PC-3 (cell line): Measurements from ENCODE around the gene CCDC78. TPM values are rescaled to one million over a fixed set of nuclear protein-coding genes. Genes with fewer than 3 reads are reported as not detected.

Source experiments
- ATAC-seq: fragments of 200-7000 bp; cut with Tn5 transposase; 2 replicates; pipeline ENCODE4 v1.9.1; 2020; ENCODE audit warnings: mild to moderate bottlenecking, moderate library complexity
- BruUV-seq: library from RNA; stranded (reverse); fragments of 400-500 nt; replicated peaks from 2 replicates; lab custom pipeline; 2021; lab: Mats Ljungman, UMichigan
- CTCF ChIA-PET: fragments of 300-600 bp; sonication (Branson Sonifier 250); formaldehyde crosslinking; loops from one replicate; lab custom pipeline; 2022; ENCODE audit warnings: antibody characterized with exemption; lab: Charles Lee
- POLR2A ChIA-PET: fragments of 300-600 bp; sonication (Branson Sonifier 250); formaldehyde crosslinking; loops from one replicate; lab custom pipeline; 2022; ENCODE audit warnings: antibody characterized with exemption; ENCODE audit not compliant: unreplicated experiment; lab: Charles Lee
- DNase-seq: peaks from one replicate; pipeline ENCODE4 v3.0.0-alpha.2; 2015
- H2AFZ ChIP-seq: fragments of 300-600 bp; sonication (generic); 2 replicates; pipeline ENCODE4 v1.6.0; 2016; ENCODE audit warnings: antibody characterized with exemption, low read length
- H3F3A ChIP-seq: fragments of 300-600 bp; sonication (generic); one replicate; pipeline ENCODE4 v1.6.0; 2017; ENCODE audit warnings: antibody characterized with exemption, low read length, control low read depth, mild to moderate bottlenecking; ENCODE audit not compliant: unreplicated experiment
- H3K27ac ChIP-seq: fragments of 300-600 bp; sonication (generic); 2 replicates; pipeline ENCODE4 v1.5.1; 2016; ENCODE audit warnings: mild to moderate bottlenecking, low read length
- H3K27me3 ChIP-seq: fragments of 300-600 bp; sonication (generic); 2 replicates; pipeline ENCODE4 v1.6.1; 2016; ENCODE audit warnings: low read length, mixed read lengths
- H3K36me3 ChIP-seq: fragments of 300-600 bp; sonication (generic); 2 replicates; pipeline ENCODE4 v1.6.1; 2016; ENCODE audit warnings: low read depth, mixed run types, low read length, mixed read lengths
- H3K4me1 ChIP-seq: fragments of 300-600 bp; sonication (generic); 2 replicates; pipeline ENCODE4 v1.5.1; 2016; ENCODE audit warnings: low read length; ENCODE audit not compliant: insufficient read depth
- H3K4me2 ChIP-seq: fragments of 300-600 bp; sonication (generic); 2 replicates; pipeline ENCODE4 v1.6.0; 2016; ENCODE audit warnings: low read length
- H3K4me3 ChIP-seq: fragments of 300-600 bp; sonication (generic); 2 replicates; pipeline ENCODE4 v1.5.1; 2016; ENCODE audit warnings: mild to moderate bottlenecking, low read length, mixed read lengths
- H3K79me2 ChIP-seq: fragments of 300-600 bp; sonication (generic); 2 replicates; pipeline ENCODE4 v1.6.1; 2017; ENCODE audit warnings: low read length, mixed read lengths
- H3K9ac ChIP-seq: fragments of 300-600 bp; sonication (generic); 2 replicates; pipeline ENCODE4 v1.6.0; 2016; ENCODE audit warnings: mild to moderate bottlenecking, low read length
- H3K9me2 ChIP-seq: fragments of 300-600 bp; sonication (generic); replicated peaks from 2 replicates; pipeline ENCODE4 v1.6.1; 2016; ENCODE audit warnings: mixed run types, low read length, mixed read lengths
- H3K9me3 ChIP-seq: fragments of 300-600 bp; sonication (generic); 2 replicates; pipeline ENCODE4 v1.6.1; 2016; ENCODE audit warnings: low read length, mixed read lengths
- H4K20me1 ChIP-seq: fragments of 300-600 bp; sonication (generic); 2 replicates; pipeline ENCODE4 v1.6.1; 2016; ENCODE audit warnings: low read length, mixed read lengths
- EZH2 ChIP-seq: fragments of 300-600 bp; sonication (generic); IDR thresholded peaks from one replicate; pipeline ENCODE4 v1.6.1; 2017; ENCODE audit warnings: antibody characterized with exemption, mild to moderate bottlenecking, low read length; ENCODE audit not compliant: unreplicated experiment
- EZH2phosphoT487 ChIP-seq: fragments of 300-600 bp; sonication (generic); IDR thresholded peaks from 2 replicates; pipeline ENCODE4 v1.6.1; 2018; ENCODE audit warnings: mild to moderate bottlenecking, antibody characterized with exemption, low read length, borderline replicate concordance
- intact Hi-C: fragments of 100-400 bp; cut with micrococcal nuclease; formaldehyde crosslinking; loops from 2 replicates; pipeline ENCODE4 v1.9.0; 2023
- total RNA-seq: library from RNA; depleted of rRNA; stranded (reverse); fragments of >200 nt; gene quantifications from 2 replicates; pipeline ENCODE4 v1.2.3, GENCODE V29; 2014
- TF ChIP-seq, protein P1 (sequence below): fragments of 300-600 bp; sonication (generic); conservative IDR thresholded peaks from 2 replicates; pipeline ENCODE4 v1.5.1; 2017; ENCODE audit warnings: antibody characterized with exemption, low read depth, mild to moderate bottlenecking, low read length

CCDC78 gene
- total RNA-seq, 1 experiment from 2014 or later = 3.3 TPM

DNA sequence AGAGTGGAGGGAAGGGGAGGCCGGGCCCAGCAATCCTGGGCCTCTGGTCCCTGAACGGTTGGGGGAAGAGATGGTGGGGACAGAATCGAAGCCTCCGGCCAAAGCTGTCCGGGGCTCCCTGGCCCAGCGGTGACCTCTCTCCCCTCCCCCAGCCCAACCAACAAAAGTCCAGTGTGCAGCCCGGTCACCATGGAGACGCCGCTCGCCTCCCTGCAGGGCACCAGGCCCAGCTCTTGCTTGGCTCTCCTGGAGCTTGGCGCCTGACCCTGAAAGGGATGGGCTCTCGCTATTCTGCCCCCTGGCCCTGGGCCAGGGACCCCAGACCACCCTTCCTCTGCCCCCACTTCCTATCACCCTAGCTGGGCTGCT is 10.1 kb downstream of the CCDC78 start:
- Histone ChIP-seq H3K9ac (peak overlapping the region; percentile 57), H2AFZ (no peak overlapping the region)

DNA sequence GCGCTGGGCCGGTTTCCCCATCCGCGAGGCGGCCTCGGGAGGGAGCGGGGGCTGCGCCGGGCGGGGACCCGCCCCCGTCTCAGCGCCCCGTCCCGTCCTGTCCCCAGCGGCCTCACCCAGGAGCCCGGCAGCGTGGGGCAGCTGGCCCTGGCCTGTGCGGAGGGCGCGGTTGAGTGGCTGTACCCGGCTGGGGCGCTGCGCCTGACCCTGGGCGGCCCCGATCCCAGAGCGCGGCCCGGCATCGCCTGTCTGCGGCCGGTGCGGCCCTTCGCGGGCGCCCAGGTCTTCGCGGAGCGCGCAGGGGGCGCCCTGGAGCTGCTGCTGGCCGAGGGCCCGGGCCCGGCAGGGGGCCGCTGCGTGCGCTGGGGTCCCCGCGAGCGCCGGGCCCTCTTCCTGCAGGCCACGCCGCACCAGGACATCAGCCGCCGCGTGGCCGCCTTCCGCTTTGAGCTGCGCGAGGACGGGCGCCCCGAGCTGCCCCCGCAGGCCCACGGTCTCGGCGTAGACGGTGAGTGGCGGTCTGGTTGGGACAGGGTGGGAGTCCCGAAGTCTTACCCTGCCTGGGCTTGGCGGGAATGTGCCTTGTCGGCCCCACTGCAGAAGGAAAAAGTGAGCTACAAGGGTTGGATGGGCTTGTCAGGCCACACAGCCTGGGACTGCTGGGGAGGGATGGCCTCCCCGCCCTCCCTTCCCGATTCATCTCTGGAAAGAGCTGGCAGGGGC is 10.6 kb downstream of the CCDC78 start:
- TF ChIP-seq EZH2 = no peak
- TF ChIP-seq EZH2phosphoT487 = no peak
- TF ChIP-seq, protein P1, sequence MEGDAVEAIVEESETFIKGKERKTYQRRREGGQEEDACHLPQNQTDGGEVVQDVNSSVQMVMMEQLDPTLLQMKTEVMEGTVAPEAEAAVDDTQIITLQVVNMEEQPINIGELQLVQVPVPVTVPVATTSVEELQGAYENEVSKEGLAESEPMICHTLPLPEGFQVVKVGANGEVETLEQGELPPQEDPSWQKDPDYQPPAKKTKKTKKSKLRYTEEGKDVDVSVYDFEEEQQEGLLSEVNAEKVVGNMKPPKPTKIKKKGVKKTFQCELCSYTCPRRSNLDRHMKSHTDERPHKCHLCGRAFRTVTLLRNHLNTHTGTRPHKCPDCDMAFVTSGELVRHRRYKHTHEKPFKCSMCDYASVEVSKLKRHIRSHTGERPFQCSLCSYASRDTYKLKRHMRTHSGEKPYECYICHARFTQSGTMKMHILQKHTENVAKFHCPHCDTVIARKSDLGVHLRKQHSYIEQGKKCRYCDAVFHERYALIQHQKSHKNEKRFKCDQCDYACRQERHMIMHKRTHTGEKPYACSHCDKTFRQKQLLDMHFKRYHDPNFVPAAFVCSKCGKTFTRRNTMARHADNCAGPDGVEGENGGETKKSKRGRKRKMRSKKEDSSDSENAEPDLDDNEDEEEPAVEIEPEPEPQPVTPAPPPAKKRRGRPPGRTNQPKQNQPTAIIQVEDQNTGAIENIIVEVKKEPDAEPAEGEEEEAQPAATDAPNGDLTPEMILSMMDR = no peak
- no peak overlapping the region for H3K27ac ChIP-seq
- POLR2A ChIA-PET = interaction anchor here (0.6 kb wide), 1 partner anchor 22 kb away, joined by 14 read pairs; no protein-coding TSS in a partner anchor

More for the DNA sequence above, 10.1 kb downstream of the CCDC78 start:
- H3K4me3 ChIP-seq = peak overlapping the region; percentile 71
- DNase-seq (no peak), ATAC-seq (no peak)
- peak overlapping the region; percentile 86 for H3K4me2 ChIP-seq
- no peaks in the 10 kb centered on the region for H3K36me3 ChIP-seq
- peaks cover 19% of the 10 kb centered on the region for H3K79me2 ChIP-seq
- no peak overlapping the region for H3K27ac ChIP-seq
- TSS peak; percentile 30 for BruUV-seq
- H3K27me3 ChIP-seq = no peaks in the 10 kb centered on the region
- H3K9me2 ChIP-seq = no peaks in the 10 kb centered on the region
- peaks cover 8% of the 10 kb centered on the region; the same call in 1 of the 2 replicates for H4K20me1 ChIP-seq
- no peaks in the 10 kb centered on the region for H3K9me3 ChIP-seq
- intact Hi-C loops = loop anchor here (10.0 kb wide), 1 partner anchor 69 kb away; the partner anchor contains the start of genes CHTF18 and RPUSD1
- H3F3A ChIP-seq = no peaks in the 10 kb centered on the region
- ChIA-PET POLR2A (interaction anchor here (0.6 kb wide), 1 partner anchor 21 kb away, joined by 14 read pairs; no protein-coding TSS in a partner anchor), CTCF (interaction anchor here (0.6 to 0.8 kb wide), 3 partner anchors 12 to 72 kb away, joined by 3 to 9 read pairs (median 5); partner anchors contain the start of genes CHTF18 and RPUSD1)
- peaks cover 33% of the 10 kb centered on the region for H3K4me1 ChIP-seq
- TF ChIP-seq EZH2 = no peak
- TF ChIP-seq EZH2phosphoT487 = no peak
- TF ChIP-seq, protein P1 = no peak

More for the DNA sequence above, 10.6 kb downstream of the CCDC78 start:
- Histone ChIP-seq H3K79me2 (peaks cover 19% of the 10 kb centered on the region), H3K4me1 (peaks cover 34% of the 10 kb centered on the region), H3K36me3 (no peaks in the 10 kb centered on the region), H3K27me3 (no peaks in the 10 kb centered on the region), H4K20me1 (peaks cover 8% of the 10 kb centered on the region; the same call in 1 of the 2 replicates), H3K4me2 (peak overlapping the region; percentile 86), H3K9me3 (no peaks in the 10 kb centered on the region), H3K9me2 (no peaks in the 10 kb centered on the region), H3K9ac (peak overlapping the region; percentile 57), H3K4me3 (peak overlapping the region; percentile 71), H3F3A (no peaks in the 10 kb centered on the region), H2AFZ (no peak overlapping the region)
- CTCF ChIA-PET = interaction anchor here (0.6 to 0.8 kb wide), 3 partner anchors 12 to 73 kb away, joined by 3 to 9 read pairs (median 5); partner anchors contain the start of genes CHTF18 and RPUSD1
- ATAC-seq = peak; percentile 2
- no TSS peak for BruUV-seq
- no peak for DNase-seq
- intact Hi-C loops = loop anchor here (10.0 kb wide), 1 partner anchor 69 kb away; the partner anchor contains the start of genes CHTF18 and RPUSD1
